Left ventricle myocardium inferior (tissue), 1 donor: ENCODE measurements around the gene DPP6. TPM values are rescaled to one million over a fixed set of nuclear protein-coding genes. Genes with fewer than 3 reads are reported as not detected.

Source experiments
- DNase-seq: peaks from one replicate; pipeline ENCODE4 v3.0.0-alpha.2; 2020
- H3K27ac ChIP-seq: fragments of 200-600 bp; replicated peaks from 2 replicates; pipeline ENCODE4 v1.8.0; 2021
- H3K27me3 ChIP-seq: fragments of 200-600 bp; 2 replicates; pipeline ENCODE4 v1.8.0; 2021; ENCODE audit warnings: low read depth
- H3K36me3 ChIP-seq: fragments of 200-600 bp; 2 replicates; pipeline ENCODE4 v1.8.0; 2021
- H3K4me1 ChIP-seq: fragments of 200-600 bp; 2 replicates; pipeline ENCODE4 v1.8.0; 2021
- H3K4me3 ChIP-seq: fragments of 200-600 bp; 2 replicates; pipeline ENCODE4 v1.8.0; 2021; ENCODE audit warnings: mild to moderate bottlenecking, moderate library complexity
- H3K9me3 ChIP-seq: fragments of 200-600 bp; replicated peaks from 2 replicates; pipeline ENCODE4 v1.8.0; 2021
- CTCF ChIP-seq: fragments of 200-600 bp; IDR thresholded peaks from 2 replicates; pipeline ENCODE4 v1.8.0; 2021; ENCODE audit warnings: antibody characterized with exemption, mild to moderate bottlenecking, borderline replicate concordance
- intact Hi-C: fragments of 100-400 bp; cut with micrococcal nuclease; formaldehyde crosslinking; loops from one replicate; pipeline ENCODE4 v1.11.0; 2022
- total RNA-seq: library from RNA; stranded (reverse); fragmentation: NEBNext Ultra II Directional; extraction: Animal tissue kit (Norgen Biotek cat#: 25700); gene quantifications from one replicate; pipeline ENCODE4 v1.2.1, GENCODE V29; 2021
- donor health status: DM: no; HTN: yes; CAD: no; lungs with severe emphysema.

The DPP6 gene
- total RNA-seq, 1 donor from 2014 or later: 0.25 TPM

- H3K27ac ChIP-seq: no peak overlapping the region
- H3K36me3 ChIP-seq: no peaks in the 10 kb centered on the region
- no peak overlapping the region for H3K4me3 ChIP-seq
- TF ChIP-seq CTCF: no peak
- DNase-seq: no peak
- H3K9me3 ChIP-seq: peaks cover 9% of the 10 kb centered on the region
- intact Hi-C loops: no loop called here
- peaks cover 7% of the 10 kb centered on the region for H3K4me1 ChIP-seq
- peaks cover 46% of the 10 kb centered on the region for H3K27me3 ChIP-seq
Measured at GRCh38 chr7:154909241-154910105, 857.3 kb downstream of the DPP6 start.

- Histone ChIP-seq H3K36me3 (no peaks in the 10 kb centered on the region), H3K4me1 (peaks cover 9% of the 10 kb centered on the region), H3K4me3 (no peak overlapping the region), H3K27me3 (peaks cover 52% of the 10 kb centered on the region), H3K9me3 (peaks cover 9% of the 10 kb centered on the region), H3K27ac (no peak overlapping the region)
- intact Hi-C loops: no loop called here
- DNase-seq: no peak
- TF ChIP-seq CTCF: no peak
Measured at GRCh38 chr7:154910125-154910524, 857.9 kb downstream of the DPP6 start.

- Histone ChIP-seq H3K4me1 (peaks cover 9% of the 10 kb centered on the region), H3K4me3 (no peak overlapping the region), H3K9me3 (peaks cover 9% of the 10 kb centered on the region), H3K27ac (no peak overlapping the region), H3K36me3 (no peaks in the 10 kb centered on the region), H3K27me3 (peaks cover 61% of the 10 kb centered on the region)
- DNase-seq: no peak
- TF ChIP-seq CTCF: no peak
- intact Hi-C loops: no loop called here
Measured at GRCh38 chr7:154910977-154911376, 858.8 kb downstream of the DPP6 start.

- Histone ChIP-seq H3K27me3 (peaks cover 65% of the 10 kb centered on the region), H3K4me1 (peaks cover 9% of the 10 kb centered on the region), H3K4me3 (no peak overlapping the region), H3K9me3 (peaks cover 9% of the 10 kb centered on the region), H3K27ac (no peak overlapping the region), H3K36me3 (no peaks in the 10 kb centered on the region)
- intact Hi-C loops: no loop called here
- no peak for TF ChIP-seq CTCF
- no peak for DNase-seq
Measured at GRCh38 chr7:154911411-154911810, 859.2 kb downstream of the DPP6 start.

GRCh38 chr7:154911862-154912455, 859.8 kb downstream of the DPP6 start:
- Histone ChIP-seq H3K36me3 (no peaks in the 10 kb centered on the region), H3K4me3 (no peak overlapping the region), H3K27ac (no peak overlapping the region), H3K9me3 (peaks cover 9% of the 10 kb centered on the region), H3K27me3 (peaks cover 66% of the 10 kb centered on the region), H3K4me1 (peaks cover 9% of the 10 kb centered on the region)
- no peak for TF ChIP-seq CTCF
- DNase-seq: no peak
- intact Hi-C loops: no loop called here
